Smooth muscle cell (in vitro differentiated cells): Measurements from ENCODE around the gene RARS2. TPM values are rescaled to one million over a fixed set of nuclear protein-coding genes. Genes with fewer than 3 reads are reported as not detected.

Source experiments
- DNase-seq: peaks from one replicate; lab custom pipeline; 2025; ENCODE audit not compliant: unreplicated experiment; lab: John Stamatoyannopoulos, UW
- H2AFZ ChIP-seq: fragments of 200-600 bp; sonication (generic); 2 replicates; pipeline ENCODE4 v1.6.0; 2016; ENCODE audit warnings: antibody characterized with exemption, low read depth, mild to moderate bottlenecking
- H3F3A ChIP-seq: fragments of 200-600 bp; sonication (generic); 2 replicates; pipeline ENCODE4 v1.6.0; 2017; ENCODE audit warnings: antibody characterized with exemption, low read depth
- H3K27ac ChIP-seq: fragments of 200-600 bp; sonication (generic); 2 replicates; pipeline ENCODE4 v1.5.1; 2016; ENCODE audit warnings: low read depth, mild to moderate bottlenecking
- H3K27me3 ChIP-seq: fragments of 200-600 bp; sonication (generic); 2 replicates; pipeline ENCODE4 v1.6.1; 2016; ENCODE audit warnings: low read depth, mild to moderate bottlenecking
- H3K36me3 ChIP-seq: fragments of 200-600 bp; sonication (generic); 2 replicates; pipeline ENCODE4 v1.5.1; 2016; ENCODE audit warnings: low read depth
- H3K4me1 ChIP-seq: fragments of 200-600 bp; sonication (generic); 2 replicates; pipeline ENCODE4 v1.5.1; 2016; ENCODE audit warnings: low read depth
- H3K4me2 ChIP-seq: fragments of 200-600 bp; sonication (generic); 2 replicates; pipeline ENCODE4 v1.6.0; 2016; ENCODE audit warnings: mild to moderate bottlenecking
- H3K4me3 ChIP-seq: fragments of 200-600 bp; sonication (generic); 2 replicates; pipeline ENCODE4 v1.5.1; 2016; ENCODE audit warnings: mild to moderate bottlenecking
- H3K79me2 ChIP-seq: fragments of 200-600 bp; sonication (generic); 2 replicates; pipeline ENCODE4 v1.6.0; 2016; ENCODE audit warnings: low read depth, mild to moderate bottlenecking
- H3K9ac ChIP-seq: fragments of 200-600 bp; sonication (generic); 2 replicates; pipeline ENCODE4 v1.6.0; 2016; ENCODE audit warnings: low read depth
- H3K9me3 ChIP-seq: fragments of 200-600 bp; sonication (generic); replicated peaks from 2 replicates; pipeline ENCODE4 v1.5.1; 2016; ENCODE audit warnings: low read depth
- H4K20me1 ChIP-seq: fragments of 200-600 bp; sonication (generic); 2 replicates; pipeline ENCODE4 v1.6.0; 2016; ENCODE audit warnings: low read depth
- WGBS: methylation state at CpG from one replicate; pipeline ENCODE4 v1.1.7; 2016; ENCODE audit warnings: low lambda C conversion rate; 5-methylcytosine and 5-hydroxymethylcytosine counted together
- polyA plus RNA-seq: library from polyadenylated mRNA; unstranded; fragments of >200 nt; fragmentation: Nextera tagmentation; extraction: Ambion mirVana; gene quantifications from 2 replicates; pipeline ENCODE4 v1.2.1, GENCODE V29; 2016
- total RNA-seq: library from RNA; depleted of rRNA; stranded (reverse); fragments of >200 nt; gene quantifications from 2 replicates; pipeline ENCODE4 v1.2.3, GENCODE V29; 2014
- TF ChIP-seq, protein P1 (sequence below): fragments of 200-600 bp; sonication (generic); IDR thresholded peaks from 2 replicates; pipeline ENCODE4 v1.5.1; 2017; ENCODE audit warnings: borderline replicate concordance, mild to moderate bottlenecking, antibody characterized with exemption; ENCODE audit not compliant: insufficient read depth, poor library complexity, severe bottlenecking

The RARS2 gene
- total and polyA plus RNA-seq, 2 experiments from 2014 or later: 51.0 to 68.9 TPM

DNA sequence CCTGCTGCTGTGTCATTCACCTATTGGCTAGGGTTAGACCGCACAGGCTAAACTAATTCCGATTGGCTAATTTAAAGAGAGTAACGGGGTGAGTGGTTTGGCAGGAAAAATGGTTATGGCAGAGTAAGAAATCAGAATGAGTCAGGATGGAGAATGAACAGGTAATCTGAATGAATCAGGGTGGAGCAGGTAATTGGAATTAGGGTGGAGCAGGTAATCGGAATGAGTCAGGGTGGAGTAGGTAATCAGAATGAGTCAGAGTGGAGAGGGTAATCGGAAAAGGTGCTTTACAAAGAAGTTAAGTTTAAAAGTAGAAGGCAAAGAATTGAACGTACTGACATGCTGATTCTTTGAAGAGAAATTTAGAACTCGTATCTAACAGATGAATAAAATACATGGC, 105.3 kb downstream of the RARS2 start:
- peak overlapping the region; percentile 75 for H3K27ac ChIP-seq
- no peaks in the 10 kb centered on the region for H3K9me3 ChIP-seq
- H3K4me3 ChIP-seq: no peak overlapping the region
- H3K4me2 ChIP-seq: no peak overlapping the region
- WGBS: 88% methylated on average over 7 of the region's 7 CpGs
- no peaks in the 10 kb centered on the region for H3K79me2 ChIP-seq
- no peak for DNase-seq
- no peak overlapping the region for H2AFZ ChIP-seq
- no peaks in the 10 kb centered on the region for H3K4me1 ChIP-seq
- H3K9ac ChIP-seq: no peak overlapping the region
- TF ChIP-seq, protein P1, sequence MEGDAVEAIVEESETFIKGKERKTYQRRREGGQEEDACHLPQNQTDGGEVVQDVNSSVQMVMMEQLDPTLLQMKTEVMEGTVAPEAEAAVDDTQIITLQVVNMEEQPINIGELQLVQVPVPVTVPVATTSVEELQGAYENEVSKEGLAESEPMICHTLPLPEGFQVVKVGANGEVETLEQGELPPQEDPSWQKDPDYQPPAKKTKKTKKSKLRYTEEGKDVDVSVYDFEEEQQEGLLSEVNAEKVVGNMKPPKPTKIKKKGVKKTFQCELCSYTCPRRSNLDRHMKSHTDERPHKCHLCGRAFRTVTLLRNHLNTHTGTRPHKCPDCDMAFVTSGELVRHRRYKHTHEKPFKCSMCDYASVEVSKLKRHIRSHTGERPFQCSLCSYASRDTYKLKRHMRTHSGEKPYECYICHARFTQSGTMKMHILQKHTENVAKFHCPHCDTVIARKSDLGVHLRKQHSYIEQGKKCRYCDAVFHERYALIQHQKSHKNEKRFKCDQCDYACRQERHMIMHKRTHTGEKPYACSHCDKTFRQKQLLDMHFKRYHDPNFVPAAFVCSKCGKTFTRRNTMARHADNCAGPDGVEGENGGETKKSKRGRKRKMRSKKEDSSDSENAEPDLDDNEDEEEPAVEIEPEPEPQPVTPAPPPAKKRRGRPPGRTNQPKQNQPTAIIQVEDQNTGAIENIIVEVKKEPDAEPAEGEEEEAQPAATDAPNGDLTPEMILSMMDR: no peak
- H3K36me3 ChIP-seq: no peaks in the 10 kb centered on the region
- H3F3A ChIP-seq: no peaks in the 10 kb centered on the region
- H4K20me1 ChIP-seq: no peaks in the 10 kb centered on the region
- H3K27me3 ChIP-seq: no peaks in the 10 kb centered on the region

DNA sequence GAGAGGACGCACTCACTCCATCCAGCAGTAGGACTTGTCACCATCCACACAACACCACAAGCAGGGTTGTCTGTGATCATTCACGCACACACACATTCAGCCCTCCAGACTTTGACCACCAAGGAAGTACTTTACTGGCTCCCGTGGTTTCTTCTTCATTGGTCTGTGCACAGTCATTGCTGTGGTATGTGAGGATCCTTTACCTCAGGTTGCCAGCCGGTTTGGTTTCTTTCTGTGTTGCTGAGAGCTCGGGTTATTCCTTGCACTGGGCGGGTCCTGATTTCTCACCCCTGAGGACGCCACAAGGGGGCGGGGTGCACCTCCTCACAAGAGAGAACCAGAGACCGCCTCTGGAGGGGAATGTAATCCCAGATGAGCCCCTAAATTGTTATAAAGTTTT, 105.9 kb downstream of the RARS2 start:
- H3K9ac ChIP-seq: no peak overlapping the region
- H3K79me2 ChIP-seq: no peaks in the 10 kb centered on the region
- H3K36me3 ChIP-seq: no peaks in the 10 kb centered on the region
- peak overlapping the region; percentile 75 for H3K27ac ChIP-seq
- DNase-seq: peak; percentile 2
- H3K4me2 ChIP-seq: peak overlapping the region; percentile 74
- H2AFZ ChIP-seq: no peak overlapping the region
- 41% methylated on average over 9 of the region's 9 CpGs for WGBS
- no peaks in the 10 kb centered on the region for H3F3A ChIP-seq
- no peaks in the 10 kb centered on the region for H4K20me1 ChIP-seq
- TF ChIP-seq, protein P1: peak; percentile 42
- H3K4me3 ChIP-seq: peak overlapping the region; percentile 9
- H3K4me1 ChIP-seq: no peaks in the 10 kb centered on the region
- no peaks in the 10 kb centered on the region for H3K27me3 ChIP-seq
- no peaks in the 10 kb centered on the region for H3K9me3 ChIP-seq

DNA sequence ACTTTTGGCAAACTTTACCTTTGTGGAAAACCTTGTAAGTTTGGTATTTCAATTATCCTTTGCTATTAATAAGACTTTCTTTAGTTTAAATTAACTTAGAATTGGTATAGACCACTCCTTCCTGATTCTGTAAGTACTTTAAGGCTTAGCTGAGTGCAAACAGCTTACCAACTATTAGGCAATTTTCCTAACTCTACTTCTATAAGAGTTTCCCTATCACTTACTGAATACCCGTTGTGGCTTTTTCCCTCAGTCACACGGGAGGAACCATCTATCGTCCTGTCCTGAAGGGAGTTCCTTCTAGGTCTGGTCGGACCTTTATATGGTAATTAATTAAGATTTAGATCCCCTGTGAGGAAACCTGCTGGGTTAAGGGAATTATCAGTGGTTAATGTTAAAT, 107.4 kb downstream of the RARS2 start:
- H3K27ac ChIP-seq: no peak overlapping the region
- H3F3A ChIP-seq: no peaks in the 10 kb centered on the region
- no peak overlapping the region for H3K4me3 ChIP-seq
- H3K9me3 ChIP-seq: no peaks in the 10 kb centered on the region
- no peaks in the 10 kb centered on the region for H3K4me1 ChIP-seq
- no peaks in the 10 kb centered on the region for H3K36me3 ChIP-seq
- no peaks in the 10 kb centered on the region for H4K20me1 ChIP-seq
- H2AFZ ChIP-seq: no peak overlapping the region
- H3K9ac ChIP-seq: no peak overlapping the region
- no peak overlapping the region for H3K4me2 ChIP-seq
- 83% methylated on average over 4 of the region's 4 CpGs for WGBS
- H3K79me2 ChIP-seq: no peaks in the 10 kb centered on the region
- no peak for DNase-seq
- TF ChIP-seq, protein P1: no peak
- no peaks in the 10 kb centered on the region for H3K27me3 ChIP-seq

DNA sequence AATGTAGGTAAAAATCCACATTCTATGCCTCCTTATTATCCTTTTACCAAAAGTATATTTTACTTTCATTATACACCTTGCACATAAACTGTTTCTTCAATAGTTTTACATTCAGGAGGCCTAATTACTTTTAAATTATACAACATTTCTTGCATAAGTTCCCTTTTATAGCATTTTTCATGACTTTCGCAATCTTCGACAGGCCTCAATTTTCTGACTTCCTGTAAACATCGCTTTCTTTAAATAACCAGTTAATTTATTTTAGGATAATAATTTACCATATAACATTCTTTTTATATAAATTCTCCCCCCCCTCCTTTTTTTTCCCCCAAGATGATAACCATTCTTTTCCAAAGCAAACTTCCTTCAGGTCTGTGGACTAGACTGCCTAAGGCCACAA, 107.9 kb downstream of the RARS2 start:
- 84% methylated on average over 3 of the region's 3 CpGs for WGBS
- no peak for DNase-seq
- no peaks in the 10 kb centered on the region for H3K36me3 ChIP-seq

More for the DNA sequence above, 107.9 kb downstream of the RARS2 start:
- Histone ChIP-seq H3K4me3 (no peak overlapping the region), H3K79me2 (no peaks in the 10 kb centered on the region), H3K4me2 (no peak overlapping the region), H3F3A (no peaks in the 10 kb centered on the region), H4K20me1 (no peaks in the 10 kb centered on the region), H3K27me3 (no peaks in the 10 kb centered on the region), H3K27ac (no peak overlapping the region), H3K9me3 (no peaks in the 10 kb centered on the region), H2AFZ (no peak overlapping the region), H3K9ac (no peak overlapping the region), H3K4me1 (no peaks in the 10 kb centered on the region)
- TF ChIP-seq, protein P1: no peak
